Spleen (tissue), 11 donors: Measurements from ENCODE around the gene TMCC1. TPM values are rescaled to one million over a fixed set of nuclear protein-coding genes. Genes with fewer than 3 reads are reported as not detected.

Experiments
- DNase-seq: peaks from one replicate; pipeline ENCODE4 v3.0.0-alpha.2; 2020
- H3K27ac ChIP-seq, 8 donors: fragments of 200-600 bp; sonication (generic) in 7 of 8; 1 replicate in 4 of 8; 2 replicates in 4 of 8; pipeline versions ENCODE4 v1.5.0 to v1.8.0; 2016 to 2021; ENCODE audit warnings: inconsistent platforms in 4 of 8, mild to moderate bottlenecking in 4 of 8, moderate library complexity in 1 of 8
- H3K27me3 ChIP-seq, 7 donors: fragments of 200-600 bp; sonication (generic) in 6 of 7; replicated peaks in 1 of 7; 1 replicate in 4 of 7; 2 replicates in 3 of 7; pipeline versions ENCODE4 v1.5.0 to v1.8.0; 2016 to 2021; ENCODE audit warnings: inconsistent platforms in 3 of 7, mild to moderate bottlenecking in 1 of 7
- H3K36me3 ChIP-seq, 6 donors: fragments of 200-600 bp; sonication (generic) in 5 of 6; 1 replicate in 4 of 6; 2 replicates in 2 of 6; pipeline versions ENCODE4 v1.5.0 to v1.8.0; 2016 to 2021; ENCODE audit warnings: inconsistent platforms in 2 of 6
- H3K4me1 ChIP-seq, 6 donors: fragments of 200-600 bp; sonication (generic) in 5 of 6; 1 replicate in 3 of 6; 2 replicates in 3 of 6; pipeline versions ENCODE4 v1.5.0 to v1.8.0; 2016 to 2021; ENCODE audit warnings: inconsistent platforms in 3 of 6
- H3K4me3 ChIP-seq, 8 donors: fragments of 200-600 bp; sonication (generic) in 7 of 8; 1 replicate in 4 of 8; 2 replicates in 4 of 8; pipeline versions ENCODE4 v1.5.0 to v1.8.0; 2016 to 2021; ENCODE audit warnings: inconsistent platforms in 4 of 8, mild to moderate bottlenecking in 4 of 8, moderate library complexity in 2 of 8
- H3K9me3 ChIP-seq, 8 donors: fragments of 200-600 bp; sonication (generic) in 7 of 8; 1 replicate in 4 of 8; 2 replicates in 4 of 8; pipeline versions ENCODE4 v1.5.0 to v1.8.0; 2016 to 2021; ENCODE audit warnings: inconsistent platforms in 4 of 8
- CTCF ChIP-seq, 11 experiments: fragments of 200-600 bp in 7 of 11; fragments of 450-650 bp in 4 of 11; sonication (generic) in 4 of 11; IDR thresholded peaks in 8 of 11; conservative IDR thresholded peaks in 3 of 11; 1 replicate in 7 of 11; 2 replicates in 4 of 11; pipeline versions ENCODE4 v1.4.0 to v1.8.0; 2016 to 2021; ENCODE audit warnings: antibody characterized with exemption in 11 of 11, inconsistent platforms in 4 of 11, mild to moderate bottlenecking in 1 of 11
- POLR2A ChIP-seq, 3 donors: fragments of 450-650 bp; IDR thresholded peaks; one replicate each; pipeline ENCODE4 v1.5.1; 2017; ENCODE audit warnings: antibody characterized with exemption in 3 of 3, mild to moderate bottlenecking in 1 of 3
- POLR2AphosphoS5 ChIP-seq, 3 donors: sonication (generic); formaldehyde crosslinking; IDR thresholded peaks; one replicate each; pipeline ENCODE4 v1.5.1; 2017; ENCODE audit warnings: antibody characterized with exemption in 3 of 3
- WGBS, 5 donors: extraction: QIAGEN DNeasy Blood & Tissue Kit in 3 of 5; methylation state at CpG; one replicate each; pipeline versions ENCODE4 v1.1.5 to v1.1.7; 2013 to 2018; 5-methylcytosine and 5-hydroxymethylcytosine counted together
- intact Hi-C: fragments of 100-400 bp; cut with DNase I; formaldehyde crosslinking; loops from one replicate; pipeline ENCODE4 v1.15.0; 2023; ENCODE audit warnings: low total_unique reads
- polyA plus RNA-seq, 3 donors: library from polyadenylated mRNA; stranded (reverse); fragments of 200-250 nt; gene quantifications; one replicate each; pipeline ENCODE4 v1.2.1, GENCODE V29; 2013
- total RNA-seq, 7 donors: library from RNA; depleted of rRNA in 3 of 7; stranded (reverse); fragments of >200 nt in 3 of 7; fragmentation: NEBNext Ultra II Directional in 4 of 7; extraction: Animal tissue kit (Norgen Biotek cat#: 25700) in 4 of 7; gene quantifications; one replicate each; pipeline versions ENCODE4 v1.1.0 to v1.2.1, GENCODE V29; 2016 to 2021
- donor health status: healthy with polysubstance abuse.
- donor health status: DM: no; HTN: no; CAD: no; lungs with moderate emphysema.
- donor health status: DM: no; HTN: no; CAD: no.
- donor health status: Bipolar disorder and iron deficiency.
- donor health status: healthy.
- donor health status: DM: no; HTN: no; CAD: no.
- donor health status: DM: yes; HTN: yes; CAD: no.

Gene TMCC1
- total and polyA plus RNA-seq, 10 donors: 4.5 to 45.5 (median 32.5) TPM

GRCh38 chr3:129770604-129771003, 122.9 kb downstream of the TMCC1 start:
- no peak for DNase-seq
- WGBS, 5 donors: 91 to 97% (median 93%) methylated on average over 3 of the region's 3 CpGs
- intact Hi-C loops: no loop called here
- TF ChIP-seq CTCF (IDR thresholded peaks at IDR 0.05 in 8 of 11, conservative IDR thresholded peaks at IDR 0.05 in 3 of 11): no peak
- TF ChIP-seq POLR2A (IDR thresholded peaks at IDR 0.05): no peak
- Histone ChIP-seq H3K36me3 (peaks cover 0 to 7% (median 0%) of the 10 kb centered on the region in 6 donors), H3K4me3 (no peak overlapping the region), H3K27me3 (no peaks in the 10 kb centered on the region), H3K4me1 (no peaks in the 10 kb centered on the region), H3K9me3 (no peaks in the 10 kb centered on the region), H3K27ac (no peak overlapping the region)

- intact Hi-C loops: no loop called here
Measured at GRCh38 chr3:129769616-129770015, 123.9 kb downstream of the TMCC1 start.

GRCh38 chr3:129768728-129769127, 124.8 kb downstream of the TMCC1 start:
- Histone ChIP-seq H3K9me3 (no peaks in the 10 kb centered on the region), H3K4me3 (no peak overlapping the region), H3K27me3 (no peaks in the 10 kb centered on the region), H3K4me1 (no peaks in the 10 kb centered on the region), H3K27ac (no peak overlapping the region), H3K36me3 (peaks cover 0 to 7% (median 0%) of the 10 kb centered on the region in 6 donors)
- WGBS, 5 donors: 58 to 84% (median 77%) methylated on average over 1 of the region's 1 CpG
- no peak for DNase-seq
- intact Hi-C loops: no loop called here
- TF ChIP-seq POLR2A (IDR thresholded peaks at IDR 0.05) (no peak), CTCF (IDR thresholded peaks at IDR 0.05 in 8 of 11, conservative IDR thresholded peaks at IDR 0.05 in 3 of 11) (no peak), POLR2AphosphoS5 (IDR thresholded peaks at IDR 0.05) (no peak)

More at GRCh38 chr3:129769616-129770015, 123.9 kb downstream of the TMCC1 start:
- no peak overlapping the region for H3K4me3 ChIP-seq
- no peaks in the 10 kb centered on the region for H3K9me3 ChIP-seq
- no peaks in the 10 kb centered on the region for H3K4me1 ChIP-seq
- no peak for DNase-seq
- H3K27me3 ChIP-seq: no peaks in the 10 kb centered on the region
- peaks cover 0 to 7% (median 0%) of the 10 kb centered on the region in 6 donors for H3K36me3 ChIP-seq
- WGBS, 5 donors: 85 to 96% (median 89%) methylated on average over 3 of the region's 3 CpGs
- no peak overlapping the region for H3K27ac ChIP-seq
- TF ChIP-seq POLR2A (IDR thresholded peaks at IDR 0.05): no peak
- no peak for TF ChIP-seq POLR2AphosphoS5 (IDR thresholded peaks at IDR 0.05)
- TF ChIP-seq CTCF (IDR thresholded peaks at IDR 0.05 in 8 of 11, conservative IDR thresholded peaks at IDR 0.05 in 3 of 11): no peak

- no peaks in the 10 kb centered on the region for H3K27me3 ChIP-seq
- intact Hi-C loops: no loop called here
- no peaks in the 10 kb centered on the region for H3K4me1 ChIP-seq
- H3K36me3 ChIP-seq: peaks cover 0 to 7% (median 0%) of the 10 kb centered on the region in 6 donors
- H3K4me3 ChIP-seq: no peak overlapping the region
- no peak overlapping the region for H3K27ac ChIP-seq
- WGBS, 5 donors: 86 to 97% (median 92%) methylated on average over 2 of the region's 2 CpGs
- TF ChIP-seq POLR2AphosphoS5 (IDR thresholded peaks at IDR 0.05): no peak
- TF ChIP-seq CTCF (IDR thresholded peaks at IDR 0.05 in 8 of 11, conservative IDR thresholded peaks at IDR 0.05 in 3 of 11): no peak
- no peak for TF ChIP-seq POLR2A (IDR thresholded peaks at IDR 0.05)
- no peaks in the 10 kb centered on the region for H3K9me3 ChIP-seq
- DNase-seq: no peak
Measured at GRCh38 chr3:129766135-129766534, 127.4 kb downstream of the TMCC1 start.
